RWPE2 (cell line): ENCODE measurements around the gene STXBP4.
A peak's percentile ranks its signal among the peaks of the same experiment; 100 is the strongest.

Experiments used
- ATAC-seq: fragments of 200-7000 bp; cut with Tn5 transposase; 3 replicates; pipeline ENCODE4 v1.9.1; 2021; ENCODE audit warnings: low read depth
- DNase-seq: peaks from one replicate; pipeline ENCODE4 v3.0.0-alpha.2; 2020; ENCODE audit warnings: low spot score
- H3K27ac ChIP-seq: fragments of 450-650 bp; 2 replicates; pipeline ENCODE4 v1.5.1; 2017; ENCODE audit warnings: mild to moderate bottlenecking; ENCODE audit not compliant: poor library complexity, severe bottlenecking
- H3K27me3 ChIP-seq: fragments of 250-450 bp; sonication (Bioruptor Pico); 2 replicates; pipeline ENCODE4 v1.5.1; 2021; ENCODE audit warnings: mild to moderate bottlenecking, moderate library complexity; ENCODE audit not compliant: insufficient read depth, poor library complexity, severe bottlenecking
- H3K36me3 ChIP-seq: fragments of 250-450 bp; sonication (Bioruptor Pico); 2 replicates; pipeline ENCODE4 v1.5.1; 2020; ENCODE audit warnings: low read depth, mild to moderate bottlenecking, moderate library complexity
- H3K4me1 ChIP-seq: fragments of 250-450 bp; sonication (Bioruptor Pico); 2 replicates; pipeline ENCODE4 v1.5.1; 2021; ENCODE audit warnings: mild to moderate bottlenecking, moderate library complexity; ENCODE audit not compliant: insufficient read depth, poor library complexity, severe bottlenecking
- H3K4me3 ChIP-seq: fragments of 250-450 bp; sonication (Bioruptor Pico); 2 replicates; pipeline ENCODE4 v1.5.1; 2021; ENCODE audit warnings: mild to moderate bottlenecking, moderate library complexity; ENCODE audit not compliant: severe bottlenecking
- H3K9me3 ChIP-seq: fragments of 250-450 bp; sonication (Bioruptor Pico); 2 replicates; pipeline ENCODE4 v1.5.1; 2021; ENCODE audit warnings: mild to moderate bottlenecking, moderate library complexity; ENCODE audit not compliant: severe bottlenecking
- TF ChIP-seq, protein P1 (sequence below): fragments of 450-650 bp; IDR thresholded peaks from one replicate; pipeline ENCODE4 v1.5.1; 2017; ENCODE audit warnings: mild to moderate bottlenecking, moderate library complexity; ENCODE audit not compliant: poor library complexity, severe bottlenecking

STXBP4 gene

GRCh38 chr17:55053855-55054254 is 85.3 kb downstream of the STXBP4 start:
- H3K27ac ChIP-seq = no peak overlapping the region
- no peaks in the 10 kb centered on the region for H3K4me1 ChIP-seq
- H3K9me3 ChIP-seq = no peaks in the 10 kb centered on the region
- no peak for ATAC-seq
- no peaks in the 10 kb centered on the region for H3K27me3 ChIP-seq
- no peak overlapping the region for H3K4me3 ChIP-seq
- no peak for DNase-seq
- no peaks in the 10 kb centered on the region for H3K36me3 ChIP-seq
- TF ChIP-seq, protein P1, sequence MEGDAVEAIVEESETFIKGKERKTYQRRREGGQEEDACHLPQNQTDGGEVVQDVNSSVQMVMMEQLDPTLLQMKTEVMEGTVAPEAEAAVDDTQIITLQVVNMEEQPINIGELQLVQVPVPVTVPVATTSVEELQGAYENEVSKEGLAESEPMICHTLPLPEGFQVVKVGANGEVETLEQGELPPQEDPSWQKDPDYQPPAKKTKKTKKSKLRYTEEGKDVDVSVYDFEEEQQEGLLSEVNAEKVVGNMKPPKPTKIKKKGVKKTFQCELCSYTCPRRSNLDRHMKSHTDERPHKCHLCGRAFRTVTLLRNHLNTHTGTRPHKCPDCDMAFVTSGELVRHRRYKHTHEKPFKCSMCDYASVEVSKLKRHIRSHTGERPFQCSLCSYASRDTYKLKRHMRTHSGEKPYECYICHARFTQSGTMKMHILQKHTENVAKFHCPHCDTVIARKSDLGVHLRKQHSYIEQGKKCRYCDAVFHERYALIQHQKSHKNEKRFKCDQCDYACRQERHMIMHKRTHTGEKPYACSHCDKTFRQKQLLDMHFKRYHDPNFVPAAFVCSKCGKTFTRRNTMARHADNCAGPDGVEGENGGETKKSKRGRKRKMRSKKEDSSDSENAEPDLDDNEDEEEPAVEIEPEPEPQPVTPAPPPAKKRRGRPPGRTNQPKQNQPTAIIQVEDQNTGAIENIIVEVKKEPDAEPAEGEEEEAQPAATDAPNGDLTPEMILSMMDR = peak; percentile 67

GRCh38 chr17:55054429-55054828 is 85.9 kb downstream of the STXBP4 start:
- H3K4me1 ChIP-seq = no peaks in the 10 kb centered on the region
- H3K36me3 ChIP-seq = no peaks in the 10 kb centered on the region
- no peaks in the 10 kb centered on the region for H3K27me3 ChIP-seq
- H3K27ac ChIP-seq = no peak overlapping the region
- H3K9me3 ChIP-seq = no peaks in the 10 kb centered on the region
- TF ChIP-seq, protein P1 = no peak
- no peak for ATAC-seq
- no peak for DNase-seq
- no peak overlapping the region for H3K4me3 ChIP-seq

DNA sequence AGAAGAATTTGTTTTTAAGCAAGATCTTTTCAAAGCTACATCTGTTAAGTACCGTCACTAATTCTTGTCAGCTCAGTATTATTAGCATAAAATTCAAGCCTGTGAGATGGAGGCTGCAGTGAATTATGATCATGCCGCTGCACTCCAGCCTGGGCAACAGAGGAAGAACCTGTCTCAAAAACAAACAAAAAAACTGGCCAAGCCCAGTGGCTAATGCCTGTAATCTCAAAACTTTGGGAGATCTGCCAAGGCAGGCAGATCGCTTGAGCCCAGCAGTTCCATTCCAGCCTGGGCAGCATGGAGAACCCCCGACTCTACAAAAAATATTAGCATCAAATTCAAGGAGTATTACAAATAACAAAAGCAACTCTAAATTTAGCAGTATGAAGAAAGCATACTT is 88.0 kb downstream of the STXBP4 start:
- H3K4me3 ChIP-seq = no peak overlapping the region
- no peaks in the 10 kb centered on the region for H3K27me3 ChIP-seq
- DNase-seq (no peak), ATAC-seq (no peak)
- no peak overlapping the region for H3K27ac ChIP-seq
- no peaks in the 10 kb centered on the region for H3K36me3 ChIP-seq
- H3K9me3 ChIP-seq = no peaks in the 10 kb centered on the region
- H3K4me1 ChIP-seq = no peaks in the 10 kb centered on the region
- TF ChIP-seq, protein P1 = no peak

- Histone ChIP-seq H3K4me1 (no peaks in the 10 kb centered on the region), H3K27me3 (no peaks in the 10 kb centered on the region), H3K4me3 (no peak overlapping the region), H3K36me3 (no peaks in the 10 kb centered on the region), H3K9me3 (no peaks in the 10 kb centered on the region), H3K27ac (no peak overlapping the region)
- no peak for ATAC-seq
- no peak for DNase-seq
- TF ChIP-seq, protein P1 = no peak
Observed at GRCh38 chr17:55057184-55057583, 88.6 kb downstream of the STXBP4 start.

DNA sequence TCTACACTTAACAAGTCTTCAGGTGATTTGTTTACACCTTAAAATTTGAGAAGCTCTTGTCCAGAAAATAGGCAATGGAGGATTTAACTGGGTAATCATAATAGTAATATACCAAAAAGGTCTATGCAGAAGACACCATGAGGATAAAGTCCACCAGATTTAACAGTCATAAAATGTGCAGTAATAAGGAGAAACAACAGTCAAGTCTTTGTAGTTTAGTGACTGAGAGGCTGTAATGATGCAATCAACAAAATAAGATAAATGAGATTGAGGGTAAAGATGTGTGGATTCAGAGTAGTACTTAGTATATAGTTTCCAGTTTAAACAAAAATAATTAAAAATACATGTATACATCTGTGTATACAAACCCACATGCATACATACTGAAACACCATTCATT is 91.2 kb downstream of the STXBP4 start:
- no peak overlapping the region for H3K27ac ChIP-seq
- no peaks in the 10 kb centered on the region for H3K4me1 ChIP-seq
- H3K9me3 ChIP-seq = no peaks in the 10 kb centered on the region
- ATAC-seq = no peak
- no peak for DNase-seq
- no peak overlapping the region for H3K4me3 ChIP-seq
- H3K27me3 ChIP-seq = no peaks in the 10 kb centered on the region
- H3K36me3 ChIP-seq = no peaks in the 10 kb centered on the region
- TF ChIP-seq, protein P1 = no peak
